IMR-90 (cell line): ENCODE measurements around the gene RAD51B. TPM values are rescaled to one million over a fixed set of nuclear protein-coding genes. Genes with fewer than 3 reads are reported as not detected.

ENCODE experiments used
- ATAC-seq: fragments of 200-7000 bp; cut with Tn5 transposase; 2 replicates; pipeline ENCODE4 v1.9.1; 2020; ENCODE audit warnings: low read depth, mild to moderate bottlenecking, moderate library complexity
- BruUV-seq: library from RNA; stranded (reverse); fragments of 400-500 nt; replicated peaks from 2 replicates; lab custom pipeline; 2021; lab: Mats Ljungman, UMichigan
- CTCF ChIA-PET: fragments of 300-600 bp; formaldehyde crosslinking; extraction: SDS; loops from one replicate; lab custom pipeline; 2021; ENCODE audit warnings: antibody characterized with exemption; lab: Yijun Ruan, JAX
- POLR2A ChIA-PET: fragments of 300-600 bp; sonication (Branson Sonifier 250); formaldehyde crosslinking; loops from one replicate; lab custom pipeline; 2022; ENCODE audit warnings: antibody characterized with exemption; ENCODE audit not compliant: unreplicated experiment; lab: Charles Lee
- DNase-seq: peaks from one replicate; pipeline ENCODE4 v3.0.0; 2013
- H2AFZ ChIP-seq: replicated peaks from 2 replicates; pipeline ENCODE3; 2013; ENCODE audit warnings: low read length, mild to moderate bottlenecking; ENCODE audit not compliant: poor library complexity
- H2AK5ac ChIP-seq: 2 replicates; pipeline ENCODE4 v1.6.1; 2013; ENCODE audit warnings: low read depth, low read length, inconsistent platforms
- H2AK9ac ChIP-seq: replicated peaks from 2 replicates; pipeline ENCODE3; 2013; ENCODE audit warnings: mild to moderate bottlenecking, low read depth, low read length, moderate library complexity; ENCODE audit not compliant: poor library complexity
- H2BK120ac ChIP-seq: 2 replicates; pipeline ENCODE4 v1.6.1; 2013; ENCODE audit warnings: low read depth, low read length, inconsistent platforms
- H2BK15ac ChIP-seq: 3 replicates; pipeline ENCODE4 v1.6.1; 2013; ENCODE audit warnings: low read depth, low read length, inconsistent platforms
- H2BK20ac ChIP-seq: 2 replicates; pipeline ENCODE4 v1.6.1; 2013; ENCODE audit warnings: low read depth, mild to moderate bottlenecking, inconsistent platforms, low read length, moderate library complexity
- H2BK5ac ChIP-seq: 2 replicates; pipeline ENCODE4 v1.6.1; 2013; ENCODE audit warnings: mild to moderate bottlenecking, low read depth, low read length, inconsistent platforms; ENCODE audit not compliant: poor library complexity, severe bottlenecking
- H3K14ac ChIP-seq: replicated peaks from 2 replicates; pipeline ENCODE4 v1.6.1; 2013; ENCODE audit warnings: low read depth, low read length, inconsistent platforms
- H3K18ac ChIP-seq: 2 replicates; pipeline ENCODE4 v1.6.1; 2013; ENCODE audit warnings: low read depth, low read length, control low read depth
- H3K23ac ChIP-seq: 2 replicates; pipeline ENCODE4 v1.6.1; 2013; ENCODE audit warnings: low read depth, low read length, inconsistent platforms
- H3K27ac ChIP-seq: 2 replicates; pipeline ENCODE4 v1.5.1; 2013; ENCODE audit warnings: mild to moderate bottlenecking, control low read depth, low read length; ENCODE audit not compliant: insufficient read depth
- H3K27me3 ChIP-seq: 2 replicates; pipeline ENCODE4 v1.6.1; 2013; ENCODE audit warnings: low read length; ENCODE audit not compliant: control insufficient read depth, insufficient read depth
- H3K36me3 ChIP-seq: 2 replicates; pipeline ENCODE4 v1.6.1; 2013; ENCODE audit warnings: low read length, mixed read lengths; ENCODE audit not compliant: control insufficient read depth, insufficient read depth
- H3K4ac ChIP-seq: 2 replicates; pipeline ENCODE4 v1.6.1; 2013; ENCODE audit warnings: low read depth, low read length, inconsistent platforms
- H3K4me1 ChIP-seq: 2 replicates; pipeline ENCODE4 v1.6.1; 2013; ENCODE audit warnings: low read length, mixed read lengths; ENCODE audit not compliant: control insufficient read depth, insufficient read depth
- H3K4me2 ChIP-seq: 2 replicates; pipeline ENCODE4 v1.6.1; 2013; ENCODE audit warnings: low read depth, mild to moderate bottlenecking, control low read depth, low read length, moderate library complexity
- H3K4me3 ChIP-seq: 2 replicates; pipeline ENCODE4 v1.5.1; 2013; ENCODE audit warnings: low read depth, mild to moderate bottlenecking, control low read depth, low read length, moderate library complexity; ENCODE audit not compliant: insufficient read depth
- H3K56ac ChIP-seq: 2 replicates; pipeline ENCODE4 v1.6.1; 2013; ENCODE audit warnings: low read length, inconsistent platforms; ENCODE audit not compliant: insufficient read depth; ENCODE audit errors: extremely low read depth
- H3K79me1 ChIP-seq, 2 experiments: 2 replicates each; pipeline ENCODE4 v1.6.1; 2013; ENCODE audit warnings: low read length in 2 of 2, inconsistent platforms in 1 of 2, low read depth in 1 of 2
- H3K9ac ChIP-seq: 2 replicates; pipeline ENCODE4 v1.6.1; 2013; ENCODE audit warnings: low read depth, low read length, control low read depth
- H3K9me1 ChIP-seq: 2 replicates; pipeline ENCODE4 v1.6.1; 2013; ENCODE audit warnings: low read length, inconsistent platforms; ENCODE audit not compliant: insufficient read depth
- H3K9me3 ChIP-seq: 2 replicates; pipeline ENCODE4 v1.6.1; 2013; ENCODE audit warnings: low read length; ENCODE audit not compliant: control insufficient read depth, insufficient read depth
- H4K20me1 ChIP-seq: 2 replicates; pipeline ENCODE4 v1.6.1; 2013; ENCODE audit warnings: low read length, inconsistent platforms; ENCODE audit not compliant: insufficient read depth
- H4K5ac ChIP-seq: 2 replicates; pipeline ENCODE4 v1.6.1; 2013; ENCODE audit warnings: mild to moderate bottlenecking, low read depth, low read length, control low read depth
- H4K8ac ChIP-seq, 2 experiments: 2 replicates each; pipeline ENCODE4 v1.6.1; 2013; ENCODE audit warnings: low read depth in 2 of 2, low read length in 2 of 2, control low read depth in 1 of 2, inconsistent platforms in 1 of 2
- H4K91ac ChIP-seq: 2 replicates; pipeline ENCODE4 v1.6.1; 2013; ENCODE audit warnings: low read depth, low read length, inconsistent platforms; ENCODE audit not compliant: insufficient read depth
- FOS ChIP-seq: fragments of 150-350 bp; IDR thresholded peaks from 2 replicates; pipeline ENCODE4 v1.6.1; 2016; ENCODE audit warnings: low read depth, low read length
- MAFK ChIP-seq: IDR thresholded peaks from 2 replicates; pipeline ENCODE4 v1.6.1; 2012; ENCODE audit warnings: low read depth, low read length, improper control_type of control experiment
- WGBS, 2 experiments: methylation state at CpG; one replicate each; pipeline versions ENCODE4 v1.1.5 to v1.1.7; 2013; ENCODE audit warnings: missing lambda C conversion rate in 2 of 2; ENCODE audit not compliant: insufficient read length in 1 of 2; ENCODE audit errors: extremely low coverage in 2 of 2; 5-methylcytosine and 5-hydroxymethylcytosine counted together
- dilution Hi-C: fragments of 300-500 bp; cut with HindIII; formaldehyde crosslinking; loops from one replicate; pipeline ENCODE4 v1.14.3; 2018; ENCODE audit warnings: low sequenced_read_pairs; ENCODE audit not compliant: unreplicated experiment
- in situ Hi-C: fragments of 300-500 bp; cut with MboI; formaldehyde crosslinking; loops from 3 replicates; pipeline ENCODE4 v1.14.3; 2019; ENCODE audit warnings: low sequenced_read_pairs, inconsistent platforms, mixed read lengths
- intact Hi-C: fragments of 100-400 bp; cut with micrococcal nuclease; formaldehyde crosslinking; loops from 2 replicates; pipeline ENCODE4 v1.10.0; 2022
- polyA plus RNA-seq, 3 experiments: library from polyadenylated mRNA; depleted of rRNA; stranded (reverse); fragments of >200 nt; gene quantifications; 2 replicates each; pipeline ENCODE4 v1.2.3, GENCODE V29; 2012; ENCODE audit warnings: low replicate concordance in 1 of 3
- total RNA-seq: library from RNA; depleted of rRNA; stranded (reverse); fragments of >200 nt; gene quantifications from 2 replicates; pipeline ENCODE4 v1.2.3, GENCODE V29; 2012

RAD51B gene
- total and polyA plus RNA-seq, 2 of the 4 experiments (the other 2 are of a cell fraction), result 5.1 to 18.8 TPM

- Histone ChIP-seq H2AFZ (no peak overlapping the region), H2BK20ac (no peak overlapping the region), H3K9me3 (peaks cover 3% of the 10 kb centered on the region; the same call in 1 of the 2 replicates), H4K91ac (no peak overlapping the region), H3K36me3 (no peaks in the 10 kb centered on the region), H3K79me1 (no peaks in the 10 kb centered on the region), H3K4me2 (no peak overlapping the region), H2BK5ac (no peak overlapping the region), H3K4me1 (no peaks in the 10 kb centered on the region), H3K9ac (no peak overlapping the region), H2BK120ac (no peak overlapping the region), H4K8ac (no peak overlapping the region), H3K4ac (no peak overlapping the region), H4K20me1 (no peaks in the 10 kb centered on the region), H2AK9ac (no peak overlapping the region), H4K5ac (no peak overlapping the region), H3K4me3 (no peak overlapping the region), H3K14ac (no peak overlapping the region; the same call in 1 of the 2 replicates), H3K27me3 (no peaks in the 10 kb centered on the region), H3K23ac (no peak overlapping the region; the same call in 1 of the 2 replicates), H3K9me1 (peaks cover 3% of the 10 kb centered on the region; the same call in 1 of the 2 replicates), H3K27ac (no peak overlapping the region), H2BK15ac (no peak overlapping the region), H3K18ac (no peak overlapping the region), H3K56ac (no peak overlapping the region), H2AK5ac (no peak overlapping the region)
- TF ChIP-seq MAFK (no peak), FOS (no peak)
- in situ Hi-C loops (no loop called here), intact Hi-C loops (no loop called here), dilution Hi-C loops (no loop called here)
- DNase-seq (no peak), ATAC-seq (no peak)
- no TSS peak for BruUV-seq
- CTCF ChIA-PET, result no interaction called here
- POLR2A ChIA-PET, result no interaction called here
- no CpG with 5 or more reads among the region's 2 CpGs for WGBS, 2 experiments
These were observed 213.9 kb downstream of the RAD51B start for GRCh38 chr14:68033336-68033932.
